AG09309 (cell line): Measurements from ENCODE around the gene LYL1.

Source experiments
- DNase-seq: peaks from one replicate; pipeline ENCODE4 v3.0.0-alpha.2; 2010; ENCODE audit warnings: low read depth
- H3K4me3 ChIP-seq: 2 replicates; pipeline ENCODE4 v1.5.1; 2011; ENCODE audit warnings: mild to moderate bottlenecking, low read depth, low read length, moderate library complexity; ENCODE audit not compliant: control insufficient read depth
- CTCF ChIP-seq: IDR thresholded peaks from 2 replicates; pipeline ENCODE4 v1.5.1; 2011; ENCODE audit warnings: mild to moderate bottlenecking, low read depth, low read length, inconsistent platforms; ENCODE audit not compliant: insufficient read depth, control insufficient read depth; ENCODE audit errors: missing control alignments

The LYL1 gene

GRCh38 chr19:13120817-13121216 lies 18.2 kb upstream of the LYL1 start:
- peak overlapping the region; percentile 20 for H3K4me3 ChIP-seq
- DNase-seq = peak; percentile 64
- no peak for TF ChIP-seq CTCF

GRCh38 chr19:13120031-13120430 lies 17.4 kb upstream of the LYL1 start:
- no peak for DNase-seq
- peak overlapping the region; percentile 95; the same call in 1 of the 2 replicates for H3K4me3 ChIP-seq
- TF ChIP-seq CTCF = no peak

- TF ChIP-seq CTCF = no peak
- peak overlapping the region; percentile 95 for H3K4me3 ChIP-seq
- no peak for DNase-seq
These were observed 17.0 kb upstream of the LYL1 start for GRCh38 chr19:13119627-13120026.

DNA sequence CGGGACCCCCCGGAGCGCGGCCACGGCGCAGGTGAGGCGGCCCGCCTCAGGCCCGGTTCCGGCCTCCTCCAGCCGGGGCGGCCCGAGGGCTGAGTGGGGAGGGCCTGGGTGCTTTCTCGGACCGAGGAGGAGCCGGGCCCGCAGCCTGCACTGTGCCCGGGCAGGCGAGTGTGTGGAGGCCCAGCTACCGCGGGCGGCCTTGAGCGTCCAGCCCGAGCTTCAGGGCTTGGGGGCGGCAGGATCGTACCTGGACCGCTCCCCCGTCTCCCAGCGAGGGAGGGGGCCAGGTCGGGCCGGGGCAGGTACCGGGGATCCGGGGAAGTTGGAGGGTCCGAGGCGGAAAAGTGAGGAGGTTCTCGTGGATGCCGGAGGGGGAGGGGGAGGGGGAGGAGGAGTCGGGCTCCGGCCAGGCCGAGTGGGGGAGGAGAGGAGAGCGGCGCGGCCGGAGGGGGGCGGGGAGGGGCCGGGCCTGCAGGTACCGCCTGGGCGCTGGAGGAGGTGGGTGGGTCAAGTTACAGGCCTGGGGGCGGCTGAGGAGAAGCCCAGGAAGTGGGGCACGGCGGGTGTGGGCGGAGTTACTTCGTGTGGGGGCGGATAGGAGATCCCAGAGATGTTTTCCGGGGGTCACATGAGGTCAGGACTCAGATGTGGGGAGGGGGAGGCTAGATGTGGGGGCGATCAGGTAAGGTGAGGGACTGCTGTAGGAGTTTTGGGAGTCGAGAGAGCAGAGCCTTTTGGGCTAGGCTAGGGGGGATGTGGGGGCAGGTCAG lies 16.0 kb upstream of the LYL1 start:
- H3K4me3 ChIP-seq = peak overlapping the region; percentile 95
- TF ChIP-seq CTCF = no peak
- no peak for DNase-seq

- H3K4me3 ChIP-seq = peak within 1 kb of the TSS; percentile 95
- DNase-seq = no peak
- TF ChIP-seq CTCF = no peak
These were observed 15.2 kb upstream of the LYL1 start, which contains the start of gene NACC1 for GRCh38 chr19:13117772-13118423. NACC1 (plus strand) TSS chr19:13118264; CDS start chr19:13135208, 16,944 bp downstream.

DNA sequence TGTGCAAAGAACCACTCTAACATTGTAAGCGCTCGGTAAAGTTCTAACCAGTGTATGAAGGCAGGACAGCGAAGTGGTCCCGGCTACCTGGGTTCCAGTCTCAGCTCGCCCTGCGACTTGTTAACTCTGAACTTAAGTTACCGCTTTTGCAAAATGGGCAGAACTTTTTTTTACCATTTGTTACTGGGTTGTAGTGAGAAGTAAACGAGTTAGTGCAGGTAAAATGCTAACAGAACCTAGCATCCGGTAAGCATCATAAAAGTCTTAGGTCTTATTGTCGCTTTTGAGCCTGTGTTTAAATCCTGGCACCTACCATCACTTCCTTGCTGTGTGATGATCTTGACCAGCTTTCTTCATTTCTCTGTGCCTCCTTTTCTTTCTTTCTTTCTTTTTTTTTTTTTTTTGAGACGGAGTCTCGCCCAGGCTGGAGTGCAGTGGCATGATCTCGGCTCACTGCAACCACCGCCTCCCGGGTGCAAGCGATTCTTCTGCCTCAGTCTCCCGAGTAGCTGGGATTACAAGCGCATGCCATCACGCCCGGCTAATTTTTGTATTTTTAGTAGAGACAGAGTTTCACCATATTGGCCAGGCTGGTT lies 14.6 kb upstream of the LYL1 start:
- no peak for DNase-seq
- TF ChIP-seq CTCF = no peak
- H3K4me3 ChIP-seq = peak overlapping the region; percentile 72
